NCI-H1092 treated with DMSO at 0.1 percent for 48 hours (cell line): ENCODE results near the gene DUSP28.
"Not testable (repeated sequence)": the region's sequence is repeated elsewhere in the genome, so short reads cannot be mapped to it uniquely, and the experiment has no call there.

Source experiments
- DNase-seq: peaks from one replicate; lab custom pipeline; 2025; lab: John Stamatoyannopoulos, UW

Gene DUSP28

GRCh38 chr2:240527153-240527750 lies 32.9 kb upstream of the DUSP28 start:
- DNase-seq = no peak

GRCh38 chr2:240528406-240529040 lies 31.6 kb upstream of the DUSP28 start:
- no peak for DNase-seq

GRCh38 chr2:240529344-240529999 lies 30.7 kb upstream of the DUSP28 start:
- DNase-seq = no peak

GRCh38 chr2:240530181-240530580 lies 30.0 kb upstream of the DUSP28 start:
- no peak for DNase-seq

- no peak for DNase-seq
Measured at GRCh38 chr2:240531038-240531437, 29.1 kb upstream of the DUSP28 start.

- no peak for DNase-seq
Measured at GRCh38 chr2:240532031-240532775, 28.0 kb upstream of the DUSP28 start.

- no peak for DNase-seq
Measured at GRCh38 chr2:240538031-240538780, 22.0 kb upstream of the DUSP28 start.

GRCh38 chr2:240539101-240539500 lies 21.1 kb upstream of the DUSP28 start:
- DNase-seq = not testable (repeated sequence)

- no peak for DNase-seq
Measured at GRCh38 chr2:240539906-240540305, 20.3 kb upstream of the DUSP28 start.

GRCh38 chr2:240551288-240551687 lies 8.9 kb upstream of the DUSP28 start:
- DNase-seq = no peak

GRCh38 chr2:240551811-240552210 lies 8.3 kb upstream of the DUSP28 start:
- DNase-seq = no peak

GRCh38 chr2:240553956-240554480 lies 6.1 kb upstream of the DUSP28 start:
- no peak for DNase-seq

- DNase-seq = no peak
Measured at GRCh38 chr2:240554767-240555493, 5.2 kb upstream of the DUSP28 start.

GRCh38 chr2:240555541-240556250 lies 4.5 kb upstream of the DUSP28 start:
- no peak for DNase-seq

GRCh38 chr2:240556553-240557100 lies 3.5 kb upstream of the DUSP28 start:
- no peak for DNase-seq

GRCh38 chr2:240557101-240557751 lies 2.9 kb upstream of the DUSP28 start:
- no peak for DNase-seq

GRCh38 chr2:240557808-240558207 lies 2.3 kb upstream of the DUSP28 start, which contains the start of gene ANKMY1:
ANKMY1 (minus strand) TSS chr2:240557988; CDS start chr2:240557335, 653 bp downstream.
- no peak for DNase-seq

GRCh38 chr2:240558236-240558761 lies 1.9 kb upstream of the DUSP28 start:
- no peak for DNase-seq

- no peak for DNase-seq
Measured at GRCh38 chr2:240559286-240559685, 871 bp upstream of the DUSP28 start.
